GM12891 (cell line): ENCODE results near the gene KLF17.

ENCODE experiments used
- PAX5 ChIP-seq: IDR thresholded peaks from 2 replicates; pipeline ENCODE4 v1.6.1; 2011; ENCODE audit warnings: low read length, moderate library complexity, mild to moderate bottlenecking; ENCODE audit not compliant: insufficient read depth, severe bottlenecking
- POLR2A ChIP-seq: IDR thresholded peaks from 2 replicates; pipeline ENCODE4 v1.6.1; 2011; ENCODE audit warnings: low read depth, low read length, control low read depth
- POLR2AphosphoS5 ChIP-seq: IDR thresholded peaks from 2 replicates; pipeline ENCODE4 v1.6.1; 2011; ENCODE audit warnings: low read depth, low read length, control low read depth
- POU2F2 ChIP-seq: IDR thresholded peaks from 2 replicates; pipeline ENCODE4 v1.6.1; 2011; ENCODE audit warnings: low read depth, mild to moderate bottlenecking, control low read depth, low read length, moderate library complexity
- SPI1 ChIP-seq: IDR thresholded peaks from 2 replicates; pipeline ENCODE4 v1.6.1; 2011; ENCODE audit warnings: low read depth, low read length, control low read depth
- TAF1 ChIP-seq: IDR thresholded peaks from 2 replicates; pipeline ENCODE4 v1.6.1; 2011; ENCODE audit warnings: low read depth, low read length, control low read depth

DNA sequence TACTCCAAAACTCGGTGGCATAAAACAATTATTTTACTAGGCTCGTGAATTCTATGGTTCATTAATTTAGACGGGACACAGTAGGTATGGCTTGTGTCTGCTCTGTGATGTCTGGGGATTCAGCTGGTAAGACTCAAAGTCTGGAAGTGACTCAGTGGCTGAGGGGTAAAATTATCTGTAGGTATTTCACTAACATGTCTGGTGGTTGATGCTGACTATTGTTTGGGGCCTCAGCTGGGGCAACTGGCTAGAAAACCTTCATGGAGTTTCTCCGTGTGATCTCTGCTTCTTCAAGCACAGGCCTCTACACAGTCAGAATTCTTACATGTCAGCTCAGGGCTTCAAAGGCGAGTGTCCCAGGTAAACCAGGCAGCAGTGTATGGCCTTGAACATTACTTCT, 41.2 kb upstream of the KLF17 start:
- TF ChIP-seq POLR2A (no peak), SPI1 (no peak), POLR2AphosphoS5 (no peak), PAX5 (no peak), TAF1 (no peak), POU2F2 (no peak)
